NCI-H2196 (cell line): Measurements from ENCODE around the gene RTN4RL2.
"Not testable (repeated sequence)": the region's sequence is repeated elsewhere in the genome, so short reads cannot be mapped to it uniquely, and the experiment has no call there.

Experiments used
- DNase-seq: peaks from one replicate; lab custom pipeline; 2025; ENCODE audit not compliant: unreplicated experiment; lab: John Stamatoyannopoulos, UW

The RTN4RL2 gene

GRCh38 chr11:57432714-57433163, 27.6 kb upstream of the RTN4RL2 start:
- DNase-seq: no peak

DNA sequence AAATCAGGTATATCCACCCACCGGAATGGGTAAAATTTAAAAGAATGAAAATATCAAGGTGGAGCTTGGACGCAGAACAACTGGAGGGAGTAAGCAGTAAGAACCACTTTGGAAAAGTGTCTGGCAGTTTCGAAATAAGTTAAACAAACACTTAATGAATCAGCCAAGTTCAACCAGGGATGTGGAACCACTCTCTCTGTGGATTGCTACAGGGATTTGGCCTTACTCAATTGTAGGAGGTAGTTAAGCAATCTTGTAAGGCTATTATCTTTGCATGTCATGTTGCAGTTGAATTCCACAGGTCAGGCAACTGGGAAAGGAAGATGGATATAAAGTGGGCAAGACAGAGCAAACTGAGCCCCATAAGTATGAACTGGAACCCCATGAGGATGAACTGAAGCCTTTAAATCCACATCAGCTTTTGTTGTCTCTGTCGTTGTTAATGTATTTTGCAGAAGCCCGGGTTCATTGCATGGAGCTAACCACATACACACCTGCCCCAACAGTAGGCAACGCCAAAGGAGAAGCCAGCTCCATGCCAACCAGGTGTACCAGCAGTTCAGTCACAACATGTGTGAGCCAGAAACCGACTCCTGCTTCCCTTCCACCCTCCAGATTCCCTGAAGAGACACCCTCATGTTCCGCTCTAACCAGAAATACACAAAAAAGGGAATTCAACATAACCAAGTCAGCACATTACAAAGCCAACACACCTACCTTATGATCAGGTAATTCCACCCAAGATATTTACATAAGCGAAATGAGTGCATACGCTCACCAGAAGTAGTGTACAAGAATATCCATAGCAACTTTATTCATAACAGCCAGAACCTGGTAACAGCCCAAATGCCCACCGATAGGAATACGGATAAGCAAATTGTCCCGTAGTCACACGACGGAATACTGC, 25.4 kb upstream of the RTN4RL2 start:
- no peak for DNase-seq

DNA sequence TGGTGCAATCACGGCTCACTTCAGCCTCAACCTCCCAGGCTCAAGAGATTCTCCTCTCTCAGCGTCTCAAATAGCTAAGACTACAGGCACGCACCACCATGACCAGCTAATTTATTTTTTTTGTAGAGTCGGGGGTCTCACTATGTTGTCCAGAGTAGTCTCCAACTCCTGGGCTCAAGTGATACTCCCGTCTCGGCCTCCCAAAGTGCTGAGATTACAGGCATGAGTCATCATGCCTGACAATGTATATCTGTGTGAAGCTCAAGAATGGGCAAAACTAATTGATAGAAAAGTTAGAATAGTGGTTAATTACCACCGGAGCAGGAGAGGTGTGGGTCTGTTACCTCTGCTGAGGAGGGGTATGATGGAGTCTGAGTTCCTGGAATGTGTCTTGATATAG, 24.3 kb upstream of the RTN4RL2 start:
- DNase-seq: no peak

DNA sequence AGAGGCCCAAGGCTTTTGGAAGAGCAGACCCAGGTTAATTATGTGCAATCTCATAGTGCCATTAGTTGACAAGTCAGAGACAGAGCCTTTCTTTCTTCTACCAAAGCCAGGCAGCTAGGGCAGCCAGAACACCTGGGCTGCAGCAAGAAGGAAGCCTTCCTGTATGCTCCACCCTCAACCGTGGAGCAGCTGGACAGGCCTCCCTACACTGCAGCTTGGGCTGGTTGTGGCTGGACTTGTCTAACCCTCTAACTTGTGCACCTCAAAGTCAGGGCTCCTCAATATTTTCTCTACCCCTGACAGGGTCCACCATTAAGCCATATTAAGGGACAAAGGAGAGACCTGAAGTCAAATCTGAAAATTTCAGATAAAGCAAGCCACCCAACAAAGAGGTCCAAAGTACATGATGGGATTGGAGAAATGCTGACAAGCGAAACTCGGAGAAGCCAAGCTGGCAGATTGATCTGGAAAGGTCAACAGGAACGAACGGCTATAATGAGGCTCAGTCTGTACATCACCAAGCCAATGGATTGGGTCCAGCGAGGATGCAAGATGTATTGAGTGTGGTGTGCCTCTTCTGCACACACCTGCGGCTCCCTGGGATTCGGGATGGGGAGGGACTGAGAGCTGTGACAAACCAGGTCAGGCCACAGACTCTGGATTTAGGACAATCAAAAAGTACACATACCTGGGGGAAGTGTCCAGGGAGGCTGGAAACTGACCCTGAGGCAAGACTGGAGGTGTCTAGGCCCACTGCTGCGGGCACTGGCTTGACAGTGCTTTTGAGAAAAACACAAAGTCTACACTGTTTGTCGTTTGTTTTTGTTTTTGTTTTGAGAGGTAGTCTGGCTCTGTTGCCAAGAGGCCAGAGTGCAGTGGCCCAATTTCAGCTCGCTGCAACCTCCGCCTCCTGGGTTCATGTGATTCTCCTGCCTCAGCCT, 21.7 kb upstream of the RTN4RL2 start:
- no peak for DNase-seq

DNA sequence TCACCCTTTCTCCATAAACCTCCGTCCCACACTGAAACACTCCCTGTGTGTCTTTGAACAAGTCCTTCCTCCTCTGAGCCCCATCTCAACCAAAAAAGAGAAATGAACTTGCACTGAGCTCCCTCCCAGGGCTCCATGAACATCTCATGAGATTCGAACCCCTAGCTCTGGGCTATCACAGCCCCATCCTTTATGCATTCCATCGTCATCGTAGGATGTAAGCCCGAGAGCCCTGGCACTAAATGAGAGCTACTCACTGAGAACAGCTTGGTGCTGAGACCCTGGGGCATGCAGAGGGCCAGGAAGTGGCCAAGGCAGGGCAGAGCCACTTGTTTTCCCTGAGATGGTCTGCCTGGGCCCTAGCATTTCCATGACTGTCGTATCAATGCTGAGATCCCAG, 20.5 kb upstream of the RTN4RL2 start:
- DNase-seq: no peak

DNA sequence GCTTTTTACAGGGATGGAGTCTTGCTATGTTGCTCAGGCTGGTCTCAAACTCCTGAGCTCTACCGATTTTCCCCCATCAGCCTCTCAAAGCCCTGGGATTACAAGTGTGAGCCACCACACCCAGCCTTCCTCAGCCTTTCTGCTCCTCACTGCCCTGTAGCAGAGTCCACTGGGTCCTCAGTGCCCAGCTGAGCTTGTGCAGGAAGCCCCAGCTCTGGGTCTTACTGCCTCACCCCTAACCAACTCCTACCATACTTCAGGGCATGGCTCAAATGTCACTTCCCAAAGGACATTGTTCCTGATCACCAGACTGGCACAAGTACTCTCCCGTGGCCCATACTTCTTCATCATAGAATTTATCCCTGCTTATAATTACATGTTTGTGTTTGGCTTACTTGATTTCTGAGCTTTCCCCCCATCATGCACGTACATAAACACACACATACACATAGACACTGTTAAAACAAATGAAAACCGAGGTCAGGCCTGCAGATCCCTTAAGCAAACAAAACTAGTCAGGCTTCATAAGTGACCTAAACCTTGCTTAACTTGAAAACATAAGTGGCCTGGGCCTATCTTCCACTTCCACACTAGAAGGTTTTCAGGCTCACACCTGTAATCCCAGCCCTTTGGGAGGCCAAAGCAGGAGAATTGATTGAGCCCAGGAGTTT, 19.4 kb upstream of the RTN4RL2 start:
- no peak for DNase-seq

- DNase-seq: no peak
These were observed 15.8 kb upstream of the RTN4RL2 start for GRCh38 chr11:57444362-57445121.

GRCh38 chr11:57445122-57445394, 15.3 kb upstream of the RTN4RL2 start:
- DNase-seq: not testable (repeated sequence)

DNA sequence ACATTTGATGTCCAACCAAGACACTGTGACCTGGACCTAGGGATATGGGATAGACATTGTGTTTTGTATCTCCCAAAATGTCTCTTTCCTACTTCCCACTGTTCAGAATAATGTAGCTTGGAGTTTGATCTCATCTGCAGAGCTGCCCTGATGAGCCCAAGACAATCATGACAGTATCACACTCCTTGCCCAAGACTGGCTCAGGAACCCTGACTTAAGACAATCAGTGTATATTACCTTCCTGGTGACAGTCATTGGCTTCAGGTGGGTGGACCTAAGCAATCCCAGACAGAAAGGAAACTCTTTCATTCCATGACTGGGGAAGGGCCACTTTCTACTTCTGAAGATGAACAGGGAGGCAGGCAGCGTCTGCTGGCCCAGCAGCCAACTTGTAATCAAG, 14.3 kb upstream of the RTN4RL2 start:
- DNase-seq: no peak

DNA sequence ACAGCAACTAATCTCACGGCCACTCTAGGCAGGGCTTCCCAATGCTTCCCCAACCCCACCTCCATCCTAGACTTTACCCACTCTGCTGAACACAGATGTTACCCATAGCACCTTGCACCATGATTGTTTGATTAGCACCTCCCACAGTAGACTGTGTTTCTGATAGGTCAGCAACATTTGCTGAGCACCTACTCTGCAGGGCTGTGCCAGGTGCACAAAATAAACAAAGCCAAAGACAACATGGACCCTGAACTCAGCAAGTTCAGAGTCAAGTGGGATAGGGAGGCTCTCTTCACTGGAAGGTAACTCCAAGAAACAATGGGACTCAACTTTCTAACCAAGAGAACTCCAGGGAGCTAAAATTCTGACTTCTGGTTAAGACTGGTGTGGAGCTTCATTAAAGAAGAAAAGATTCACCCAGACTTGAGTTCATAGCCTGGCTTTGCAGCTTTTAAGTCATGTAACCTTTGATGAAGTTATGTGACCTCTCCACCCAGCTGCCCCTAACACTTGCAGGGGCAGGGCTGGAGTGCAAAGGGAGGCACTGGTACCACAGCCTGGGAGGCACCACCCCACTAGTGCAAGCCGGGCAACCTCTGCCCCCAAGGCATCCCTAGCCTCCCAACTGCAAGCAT, 6.7 kb upstream of the RTN4RL2 start:
- DNase-seq: no peak

DNA sequence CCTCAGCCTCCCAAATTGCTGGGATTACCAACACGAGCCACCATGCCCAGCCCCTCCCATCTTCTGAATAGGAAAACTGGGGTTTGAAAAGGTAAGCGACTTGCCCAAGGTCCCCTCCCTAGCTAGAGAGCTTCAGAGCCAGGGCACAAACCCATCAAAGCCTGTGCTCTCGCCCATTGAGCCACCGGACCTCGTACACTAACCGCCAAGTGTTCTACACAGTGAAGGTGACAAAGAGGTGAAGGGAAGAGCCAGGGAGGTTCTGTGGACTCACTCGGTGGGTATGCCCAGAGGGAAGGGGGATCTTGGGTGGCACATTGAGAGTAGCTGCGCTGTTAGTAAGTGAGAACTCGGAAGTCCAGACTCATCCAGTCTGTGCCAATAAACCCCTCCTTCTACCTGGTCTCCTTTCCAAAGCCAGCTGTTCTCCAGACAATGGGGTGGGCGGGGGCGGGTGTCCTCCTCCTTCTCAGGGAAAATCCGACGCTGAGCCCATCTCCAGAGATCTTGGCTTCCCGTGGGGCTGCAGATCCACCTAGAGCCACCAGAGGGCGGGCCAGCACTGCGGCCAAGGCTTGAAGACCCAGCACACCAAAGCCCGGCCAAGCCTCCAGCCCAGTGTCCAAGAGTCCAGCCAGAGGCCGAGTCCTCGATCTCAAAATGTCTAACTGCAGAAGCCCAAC, 3.2 kb upstream of the RTN4RL2 start:
- peak; percentile 91 for DNase-seq

- DNase-seq: no peak
These were observed 2.7 kb upstream of the RTN4RL2 start for GRCh38 chr11:57457643-57458023.

DNA sequence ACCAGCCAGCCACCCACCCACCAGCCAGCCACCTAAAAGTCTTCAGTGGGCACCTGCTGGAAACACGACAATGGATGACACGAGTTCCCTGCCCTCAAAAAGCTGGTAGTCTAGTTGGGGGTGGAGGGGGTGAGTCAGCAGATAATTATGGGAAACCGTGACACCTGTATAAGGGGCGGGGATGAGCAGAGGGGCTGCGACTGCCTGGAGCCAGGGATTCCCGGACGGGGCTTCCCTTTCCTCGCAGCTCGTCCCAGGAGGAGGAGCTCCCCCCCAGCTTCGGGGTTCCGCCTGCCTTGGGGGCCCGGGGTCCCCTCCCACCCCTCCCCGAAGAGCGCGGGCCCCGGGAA, 2.3 kb upstream of the RTN4RL2 start:
- no peak for DNase-seq

GRCh38 chr11:57458410-57459163, 1.7 kb upstream of the RTN4RL2 start:
- DNase-seq: peak; percentile 58

DNA sequence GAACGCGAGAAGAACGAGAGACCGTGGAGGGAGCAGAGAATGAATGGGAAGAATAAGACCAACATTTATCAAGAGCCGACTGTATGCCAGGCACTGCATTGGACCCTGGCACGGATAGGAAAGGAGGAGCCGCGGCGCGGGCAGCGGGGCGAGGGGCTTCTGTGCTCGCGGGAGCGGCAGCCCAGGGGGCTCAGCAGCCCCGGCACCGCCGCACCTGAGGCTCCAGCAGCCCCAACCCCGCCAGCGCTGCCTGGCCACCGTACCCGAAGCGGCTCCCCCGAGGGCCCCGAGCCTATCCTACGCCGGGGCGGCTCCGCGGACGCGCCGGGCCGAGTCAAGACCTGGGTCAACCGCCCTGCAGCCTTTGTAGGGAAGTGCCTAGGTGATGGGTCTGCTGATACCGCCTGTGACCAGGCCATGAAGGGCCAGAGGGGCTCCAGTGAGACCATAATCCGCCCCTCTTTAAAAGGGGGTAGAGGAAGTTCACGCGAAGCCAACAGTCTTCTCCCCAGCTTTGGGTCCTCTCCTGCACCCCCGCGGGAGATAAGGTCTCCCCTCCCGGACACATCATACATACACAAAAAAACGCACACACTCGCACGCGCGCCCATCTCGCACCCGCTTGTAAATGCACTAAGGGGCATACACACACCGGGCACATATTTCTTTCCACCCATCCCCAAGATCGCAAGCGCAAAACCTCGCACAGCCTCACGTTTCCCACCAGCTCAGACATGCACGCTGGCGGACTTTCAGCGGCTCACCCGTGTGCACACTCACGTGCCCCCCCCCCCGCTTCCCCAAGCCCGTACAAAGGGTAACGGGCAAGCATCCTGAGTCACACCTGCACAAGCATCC, 935 bp upstream of the RTN4RL2 start:
- DNase-seq: peak; percentile 10

DNA sequence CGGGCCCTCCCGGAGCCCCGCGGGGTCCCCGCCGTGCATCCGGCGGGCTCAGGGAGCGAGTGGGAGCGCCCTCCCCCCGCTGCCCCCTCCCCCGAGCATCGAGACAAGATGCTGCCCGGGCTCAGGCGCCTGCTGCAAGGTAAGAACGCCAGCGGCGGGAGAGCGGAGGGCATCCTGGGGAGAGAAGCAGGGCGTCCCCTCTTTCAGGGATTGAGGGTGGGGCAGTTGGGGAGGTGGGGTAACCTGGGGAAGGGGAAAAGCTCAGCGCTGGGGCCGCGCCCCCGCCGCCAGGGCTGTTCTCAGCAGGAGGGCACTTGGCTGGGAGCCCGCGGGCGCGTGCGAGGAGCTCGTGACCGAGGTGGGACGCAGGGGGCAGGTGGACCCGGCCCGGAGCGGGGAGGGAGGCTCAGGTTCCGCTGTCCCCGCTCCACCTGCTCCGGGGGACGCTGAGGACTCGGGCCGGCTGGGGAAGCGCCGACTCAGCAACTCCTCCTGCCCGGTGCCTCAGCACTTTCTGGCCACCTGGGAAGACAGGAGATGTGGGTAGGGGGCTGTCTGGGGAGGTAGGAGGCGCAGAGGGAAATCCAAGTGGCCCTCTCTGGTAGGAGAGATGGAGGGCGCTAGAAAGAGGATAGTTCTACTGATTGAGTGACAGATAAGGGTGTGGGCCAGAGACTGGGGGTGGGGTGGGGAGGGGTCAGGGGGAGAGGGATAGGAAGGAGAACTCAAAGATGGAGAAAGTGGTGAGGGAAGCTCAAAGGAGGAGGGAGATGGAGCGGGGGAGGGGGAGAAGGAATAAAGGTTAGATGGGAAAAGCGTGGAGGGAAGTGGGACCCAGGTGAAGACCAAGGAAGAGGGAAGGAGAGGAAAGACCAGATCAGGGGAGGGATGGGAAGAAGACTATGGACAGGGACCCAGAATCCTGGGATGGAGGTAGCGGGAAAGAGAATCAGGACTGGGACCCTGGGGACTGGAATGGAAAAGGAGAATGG, 726 bp downstream of the RTN4RL2 start:
- peak; percentile 16 for DNase-seq
